Measurements from ENCODE around the gene HIGD1A.

GRCh38 chr3:42752441-42752840 lies 51.8 kb downstream of the HIGD1A start:
- TF ChIP-seq CTCF (IDR thresholded peaks at IDR 0.05) (no peak), POLR2A (IDR thresholded peaks at IDR 0.05) (no peak)

All from Peyer's patch (tissue), 4 donors.